Adrenal gland (tissue), 5 donors: ENCODE measurements around the gene JAML.

Experiments
- POLR2A ChIP-seq, 2 donors: fragments of 450-650 bp; IDR thresholded peaks; one replicate each; pipeline ENCODE4 v1.6.1; 2017; ENCODE audit warnings: antibody characterized with exemption in 2 of 2, mild to moderate bottlenecking in 2 of 2, moderate library complexity in 1 of 2
- TF ChIP-seq, protein P1 (sequence below), 6 experiments: fragments of 450-650 bp in 4 of 6; fragments of 200-600 bp in 2 of 6; sonication (generic) in 1 of 6; IDR thresholded peaks; 1 replicate in 5 of 6; 2 replicates in 1 of 6; pipeline versions ENCODE4 v1.5.1 to v1.8.0; 2016 to 2021; ENCODE audit warnings: antibody characterized with exemption in 6 of 6, mild to moderate bottlenecking in 2 of 6, moderate library complexity in 1 of 6
- donor health status: DM: no; HTN: no; CAD: no.

DNA sequence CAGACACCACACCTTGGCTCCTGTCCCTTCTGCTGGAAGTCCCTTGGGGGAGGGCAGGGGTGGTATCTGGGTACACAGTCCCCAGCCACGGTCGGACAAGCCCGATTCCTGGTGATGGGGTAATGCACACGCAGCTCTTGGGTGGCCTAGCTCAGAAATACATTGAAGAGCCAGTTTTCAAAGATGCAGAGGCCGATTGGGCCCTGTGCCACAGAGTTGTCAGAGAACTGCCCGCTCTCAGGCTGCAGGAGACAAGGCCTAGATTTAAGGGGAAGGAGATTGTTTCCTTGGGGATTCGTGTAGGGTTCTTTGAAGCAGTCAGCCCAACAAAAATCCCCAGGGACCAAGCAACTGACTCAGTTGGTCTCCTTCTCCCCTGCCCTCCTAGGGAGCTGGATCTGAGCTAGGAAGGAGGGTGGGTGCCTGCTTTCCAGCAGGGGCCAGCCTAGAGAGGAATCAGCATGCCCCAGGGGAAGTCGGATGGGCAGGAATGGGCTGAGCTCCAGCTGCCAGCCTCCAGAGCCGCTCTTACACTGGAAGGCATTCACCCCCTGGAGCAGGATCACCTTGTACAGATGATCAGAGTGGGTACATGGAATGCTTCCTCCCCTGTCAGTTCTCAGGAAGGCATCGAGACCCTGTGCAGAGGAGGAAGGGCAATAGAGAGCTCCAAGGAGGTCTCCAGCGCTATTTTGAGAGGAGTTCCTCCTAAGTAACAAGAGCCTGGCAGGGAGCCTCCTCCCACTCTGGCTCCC is 68.9 kb downstream of the JAML start:
- TF ChIP-seq, protein P1, sequence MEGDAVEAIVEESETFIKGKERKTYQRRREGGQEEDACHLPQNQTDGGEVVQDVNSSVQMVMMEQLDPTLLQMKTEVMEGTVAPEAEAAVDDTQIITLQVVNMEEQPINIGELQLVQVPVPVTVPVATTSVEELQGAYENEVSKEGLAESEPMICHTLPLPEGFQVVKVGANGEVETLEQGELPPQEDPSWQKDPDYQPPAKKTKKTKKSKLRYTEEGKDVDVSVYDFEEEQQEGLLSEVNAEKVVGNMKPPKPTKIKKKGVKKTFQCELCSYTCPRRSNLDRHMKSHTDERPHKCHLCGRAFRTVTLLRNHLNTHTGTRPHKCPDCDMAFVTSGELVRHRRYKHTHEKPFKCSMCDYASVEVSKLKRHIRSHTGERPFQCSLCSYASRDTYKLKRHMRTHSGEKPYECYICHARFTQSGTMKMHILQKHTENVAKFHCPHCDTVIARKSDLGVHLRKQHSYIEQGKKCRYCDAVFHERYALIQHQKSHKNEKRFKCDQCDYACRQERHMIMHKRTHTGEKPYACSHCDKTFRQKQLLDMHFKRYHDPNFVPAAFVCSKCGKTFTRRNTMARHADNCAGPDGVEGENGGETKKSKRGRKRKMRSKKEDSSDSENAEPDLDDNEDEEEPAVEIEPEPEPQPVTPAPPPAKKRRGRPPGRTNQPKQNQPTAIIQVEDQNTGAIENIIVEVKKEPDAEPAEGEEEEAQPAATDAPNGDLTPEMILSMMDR (IDR thresholded peaks at IDR 0.05) = no peak
- no peak for TF ChIP-seq POLR2A (IDR thresholded peaks at IDR 0.05)
